SK-N-SH treated with all-trans-retinoic acid at 6 μM for 48 hours (cell line): ENCODE data around the gene NFIL3.
"Not testable (repeated sequence)": the region's sequence is repeated elsewhere in the genome, so short reads cannot be mapped to it uniquely, and the experiment has no call there.

Experiments
- ATAC-seq: fragments of 200-7000 bp; cut with Tn5 transposase; 3 replicates; pipeline ENCODE4 v1.9.1; 2020; ENCODE audit warnings: mild to moderate bottlenecking, moderate library complexity
- ARNTL ChIP-seq: fragments of 450-650 bp; formaldehyde crosslinking; IDR thresholded peaks from 2 replicates; pipeline ENCODE4 v1.5.0; 2020; ENCODE audit warnings: low read depth, mild to moderate bottlenecking, moderate library complexity, borderline replicate concordance
- BACH2 ChIP-seq: fragments of 250-450 bp; sonication (Bioruptor Pico); IDR thresholded peaks from 2 replicates; pipeline ENCODE4 v1.9.0; 2021; ENCODE audit warnings: mild to moderate bottlenecking, borderline replicate concordance
- CREB5 ChIP-seq: fragments of 250-450 bp; sonication (Bioruptor Pico); IDR thresholded peaks from 2 replicates; pipeline ENCODE4 v1.5.1; 2020; ENCODE audit warnings: low read depth, mild to moderate bottlenecking, moderate library complexity
- CSDC2 ChIP-seq: fragments of 250-450 bp; sonication (Bioruptor Pico); IDR thresholded peaks from 2 replicates; pipeline ENCODE4 v1.5.0; 2020; ENCODE audit warnings: mild to moderate bottlenecking, moderate library complexity
- CSRNP3 ChIP-seq: fragments of 250-450 bp; sonication (Bioruptor Pico); IDR thresholded peaks from 2 replicates; pipeline ENCODE4 v1.5.1; 2021; ENCODE audit warnings: mild to moderate bottlenecking, moderate library complexity
- ESRRG ChIP-seq: fragments of 250-450 bp; sonication (Bioruptor Pico); IDR thresholded peaks from 2 replicates; pipeline ENCODE4 v1.6.1; 2021; ENCODE audit warnings: mild to moderate bottlenecking
- GLIS3 ChIP-seq: fragments of 250-450 bp; sonication (Bioruptor Pico); IDR thresholded peaks from 2 replicates; pipeline ENCODE4 v1.5.0; 2020; ENCODE audit warnings: mild to moderate bottlenecking, moderate library complexity
- ISL1 ChIP-seq: fragments of 250-450 bp; sonication (Bioruptor Pico); IDR thresholded peaks from 2 replicates; pipeline ENCODE4 v2.1.2; 2022; ENCODE audit warnings: mild to moderate bottlenecking, moderate library complexity
- OSR1 ChIP-seq: fragments of 250-450 bp; sonication (Bioruptor Pico); IDR thresholded peaks from 2 replicates; pipeline ENCODE4 v1.8.0; 2022; ENCODE audit warnings: moderate library complexity, mild to moderate bottlenecking, inconsistent platforms
- PPARA ChIP-seq: fragments of 250-450 bp; sonication (Bioruptor Pico); IDR thresholded peaks from 2 replicates; pipeline ENCODE4 v1.5.0; 2020; ENCODE audit warnings: mild to moderate bottlenecking, borderline replicate concordance
- RARB ChIP-seq: fragments of 250-450 bp; sonication (Bioruptor Pico); IDR thresholded peaks from 2 replicates; pipeline ENCODE4 v1.8.0; 2021; ENCODE audit warnings: mild to moderate bottlenecking, moderate library complexity
- SNAI2 ChIP-seq: fragments of 250-450 bp; sonication (Bioruptor Pico); IDR thresholded peaks from 2 replicates; pipeline ENCODE4 v1.5.0; 2020; ENCODE audit warnings: mild to moderate bottlenecking, moderate library complexity
- TCF4 ChIP-seq: fragments of 250-450 bp; sonication (Bioruptor Pico); IDR thresholded peaks from 2 replicates; pipeline ENCODE4 v1.8.0; 2021; ENCODE audit warnings: mild to moderate bottlenecking, moderate library complexity, borderline replicate concordance
- TOX ChIP-seq: fragments of 250-450 bp; sonication (Bioruptor Pico); IDR thresholded peaks from 2 replicates; pipeline ENCODE4 v1.8.0; 2021; ENCODE audit warnings: mild to moderate bottlenecking, moderate library complexity, borderline replicate concordance
- ZC3H10 ChIP-seq: fragments of 250-450 bp; sonication (Bioruptor Pico); IDR thresholded peaks from 2 replicates; pipeline ENCODE4 v1.5.1; 2021; ENCODE audit warnings: mild to moderate bottlenecking, moderate library complexity
- ZFP3 ChIP-seq: fragments of 250-450 bp; sonication (Bioruptor Pico); IDR thresholded peaks from 2 replicates; pipeline ENCODE4 v1.5.0; 2020; ENCODE audit warnings: mild to moderate bottlenecking, moderate library complexity
- ZFP30 ChIP-seq: fragments of 450-650 bp; formaldehyde crosslinking; IDR thresholded peaks from 2 replicates; pipeline ENCODE4 v1.5.0; 2022; ENCODE audit warnings: mild to moderate bottlenecking, moderate library complexity
- ZNF565 ChIP-seq: fragments of 450-650 bp; formaldehyde crosslinking; conservative IDR thresholded peaks from 2 replicates; pipeline ENCODE4 v1.5.0; 2020; ENCODE audit warnings: low read depth, mild to moderate bottlenecking, moderate library complexity
- ZNF70 ChIP-seq: fragments of 450-650 bp; formaldehyde crosslinking; IDR thresholded peaks from 2 replicates; pipeline ENCODE4 v1.5.0; 2020; ENCODE audit warnings: mild to moderate bottlenecking, moderate library complexity
- ZNF8 ChIP-seq: fragments of 450-650 bp; formaldehyde crosslinking; IDR thresholded peaks from 2 replicates; pipeline ENCODE4 v1.5.0; 2020; ENCODE audit warnings: mild to moderate bottlenecking, moderate library complexity
- TF ChIP-seq, protein P1 (sequence below): fragments of 250-450 bp; sonication (Bioruptor Pico); IDR thresholded peaks from 2 replicates; pipeline ENCODE4 v1.8.0; 2020; ENCODE audit warnings: mild to moderate bottlenecking, moderate library complexity, borderline replicate concordance
- TF ChIP-seq, protein P2 (sequence below): fragments of 250-450 bp; sonication (Bioruptor Pico); IDR thresholded peaks from 2 replicates; pipeline ENCODE4 v1.5.0; 2020; ENCODE audit warnings: mild to moderate bottlenecking, moderate library complexity

The NFIL3 gene

DNA sequence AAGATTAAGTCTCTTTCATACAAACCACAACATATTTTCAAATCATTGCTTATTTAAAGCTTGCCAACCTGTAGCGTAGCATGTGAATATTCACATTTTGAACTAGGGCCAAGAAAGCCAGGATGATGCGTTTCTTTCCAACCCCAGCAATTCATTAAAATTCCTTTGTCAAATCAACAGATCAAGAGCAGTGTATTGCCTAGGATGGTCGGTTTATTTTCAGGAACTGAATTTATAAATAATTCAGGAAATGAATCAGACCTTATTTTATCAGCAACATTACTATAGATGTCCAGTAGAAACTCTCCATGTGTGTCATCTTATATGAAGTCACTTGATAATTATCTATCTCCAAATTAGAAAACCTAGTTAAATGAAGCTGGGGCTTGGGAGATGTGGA is 48.7 kb downstream of the NFIL3 start:
- TF ChIP-seq CREB5 (CRISPR knock-in tag): peak; percentile 77
- peak; percentile 62; the same call in 1 of the 2 replicates for TF ChIP-seq TCF4 (CRISPR knock-in tag)
- 0 out of 2 replicates have a peak, but pooled peaks have one; percentile 61 for TF ChIP-seq ZFP3 (CRISPR knock-in tag)
- TF ChIP-seq GLIS3 (CRISPR knock-in tag): no peak
- TF ChIP-seq ZNF8 (CRISPR knock-in tag): no peak
- no peak; the same call in 1 of the 2 replicates for TF ChIP-seq TOX (CRISPR knock-in tag)
- TF ChIP-seq RARB (CRISPR knock-in tag): no peak
- no peak for TF ChIP-seq CSRNP3
- TF ChIP-seq ISL1 (CRISPR knock-in tag): peak; percentile 94
- TF ChIP-seq ZC3H10: peak; percentile 83; the same call in 1 of the 2 replicates
- TF ChIP-seq, protein P1, sequence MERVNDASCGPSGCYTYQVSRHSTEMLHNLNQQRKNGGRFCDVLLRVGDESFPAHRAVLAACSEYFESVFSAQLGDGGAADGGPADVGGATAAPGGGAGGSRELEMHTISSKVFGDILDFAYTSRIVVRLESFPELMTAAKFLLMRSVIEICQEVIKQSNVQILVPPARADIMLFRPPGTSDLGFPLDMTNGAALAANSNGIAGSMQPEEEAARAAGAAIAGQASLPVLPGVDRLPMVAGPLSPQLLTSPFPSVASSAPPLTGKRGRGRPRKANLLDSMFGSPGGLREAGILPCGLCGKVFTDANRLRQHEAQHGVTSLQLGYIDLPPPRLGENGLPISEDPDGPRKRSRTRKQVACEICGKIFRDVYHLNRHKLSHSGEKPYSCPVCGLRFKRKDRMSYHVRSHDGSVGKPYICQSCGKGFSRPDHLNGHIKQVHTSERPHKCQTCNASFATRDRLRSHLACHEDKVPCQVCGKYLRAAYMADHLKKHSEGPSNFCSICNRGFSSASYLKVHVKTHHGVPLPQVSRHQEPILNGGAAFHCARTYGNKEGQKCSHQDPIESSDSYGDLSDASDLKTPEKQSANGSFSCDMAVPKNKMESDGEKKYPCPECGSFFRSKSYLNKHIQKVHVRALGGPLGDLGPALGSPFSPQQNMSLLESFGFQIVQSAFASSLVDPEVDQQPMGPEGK (CRISPR knock-in tag): no peak
- TF ChIP-seq ZFP30 (CRISPR knock-in tag): no peak
- TF ChIP-seq PPARA (CRISPR knock-in tag): no peak
- TF ChIP-seq CSDC2 (CRISPR knock-in tag): no peak
- TF ChIP-seq ZNF70 (CRISPR knock-in tag): no peak
- peak; percentile 47; the same call in 1 of the 2 replicates for TF ChIP-seq SNAI2 (CRISPR knock-in tag)
- ATAC-seq: peak; percentile 88

- ATAC-seq: no peak
- no peak for TF ChIP-seq CREB5 (CRISPR knock-in tag)
- no peak for TF ChIP-seq ESRRG (CRISPR knock-in tag)
- TF ChIP-seq ISL1 (CRISPR knock-in tag): peak; percentile 56
Observed at GRCh38 chr9:91371894-91372293, 51.7 kb downstream of the NFIL3 start.

DNA sequence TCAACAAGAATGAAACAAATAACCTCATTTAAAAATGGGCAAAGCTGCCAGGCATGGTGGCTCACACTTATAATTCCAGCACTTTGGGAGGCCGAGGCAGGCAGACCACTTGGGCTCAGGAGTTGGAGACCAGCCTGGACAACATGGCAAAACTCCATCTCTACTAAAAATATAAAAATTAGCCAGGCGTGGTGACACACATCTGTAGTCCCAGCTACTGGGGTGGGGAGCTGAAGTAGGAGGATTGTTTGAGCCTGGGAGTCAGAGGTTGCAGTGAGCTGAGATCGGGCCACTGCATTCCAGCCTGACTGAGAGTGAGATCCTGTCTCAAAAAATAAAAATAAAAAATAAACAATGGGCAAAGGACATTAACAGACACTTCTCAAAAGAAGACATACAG is 53.6 kb downstream of the NFIL3 start:
- ATAC-seq: not testable (repeated sequence)

DNA sequence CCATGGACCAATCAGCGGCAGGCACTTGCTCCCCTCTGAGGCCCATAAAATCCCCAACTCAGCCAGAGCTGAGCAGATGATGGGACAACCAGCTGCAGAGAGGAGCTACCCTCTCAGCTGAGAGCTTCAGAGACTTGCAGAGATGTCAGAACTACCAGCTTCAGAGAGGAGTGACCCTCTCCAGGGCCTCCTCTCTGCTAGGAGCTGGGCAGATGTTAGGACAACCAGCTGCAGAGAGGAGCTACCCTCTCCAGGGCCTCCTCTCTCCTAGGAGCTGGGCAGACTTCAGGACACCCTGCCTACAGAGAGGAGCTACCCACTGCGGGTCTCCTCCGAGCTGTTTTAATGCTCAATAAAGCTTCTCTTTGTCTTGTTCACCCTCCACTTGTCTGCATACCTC is 58.9 kb downstream of the NFIL3 start:
- no peak for ATAC-seq
- no peak for TF ChIP-seq RARB (CRISPR knock-in tag)

DNA sequence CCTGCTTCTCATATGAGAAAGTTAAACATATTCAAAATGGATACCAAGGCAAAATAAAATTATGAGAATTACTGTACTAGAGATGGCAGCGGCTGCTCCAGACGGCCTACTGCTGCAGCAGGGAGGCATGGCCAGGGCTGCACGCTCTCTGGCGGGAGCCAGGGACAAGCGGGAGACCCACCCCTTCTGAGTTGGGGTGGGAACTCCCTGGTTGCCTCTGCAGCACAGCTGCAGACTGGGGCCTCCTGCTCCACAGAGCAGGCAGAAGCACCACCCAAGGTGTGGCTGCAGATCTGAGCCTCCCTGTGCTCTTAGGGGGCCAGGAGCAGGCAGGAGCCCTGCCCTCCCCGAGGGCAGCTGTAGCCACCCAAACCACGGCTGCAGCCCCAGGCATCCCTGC is 59.6 kb downstream of the NFIL3 start:
- no peak for TF ChIP-seq BACH2
- no peak for TF ChIP-seq CSDC2 (CRISPR knock-in tag)
- TF ChIP-seq ZFP30 (CRISPR knock-in tag): no peak

DNA sequence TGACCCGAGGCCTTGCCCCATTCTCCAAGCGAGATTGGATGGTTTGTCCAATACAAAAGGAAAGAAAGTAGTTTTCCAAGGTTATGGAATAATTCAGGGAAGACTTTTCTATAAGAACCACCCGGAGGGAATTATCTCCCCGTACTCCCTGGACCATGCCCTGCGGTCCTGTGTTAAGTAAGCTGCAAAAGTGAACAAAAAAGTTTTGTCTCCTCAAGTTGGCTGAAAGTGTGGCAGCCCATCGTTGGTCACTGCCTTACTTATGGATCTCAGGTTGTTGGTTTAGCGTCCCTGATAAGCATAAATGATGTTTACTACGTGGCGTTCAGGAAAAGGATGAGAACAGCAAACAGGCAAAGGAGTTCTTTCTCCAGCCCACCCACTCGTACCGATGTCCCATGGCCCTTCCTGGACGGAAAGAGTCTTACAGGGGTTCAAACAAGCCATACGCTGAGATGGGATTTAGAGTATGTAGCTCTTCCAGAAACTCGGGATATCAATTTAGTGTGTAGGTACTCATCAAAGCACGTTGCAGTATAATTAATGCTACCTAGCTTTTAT is 61.5 kb downstream of the NFIL3 start:
- ATAC-seq: no peak
- TF ChIP-seq ZNF565 (CRISPR knock-in tag): no peak
- TF ChIP-seq BACH2: no peak
- TF ChIP-seq, protein P2, sequence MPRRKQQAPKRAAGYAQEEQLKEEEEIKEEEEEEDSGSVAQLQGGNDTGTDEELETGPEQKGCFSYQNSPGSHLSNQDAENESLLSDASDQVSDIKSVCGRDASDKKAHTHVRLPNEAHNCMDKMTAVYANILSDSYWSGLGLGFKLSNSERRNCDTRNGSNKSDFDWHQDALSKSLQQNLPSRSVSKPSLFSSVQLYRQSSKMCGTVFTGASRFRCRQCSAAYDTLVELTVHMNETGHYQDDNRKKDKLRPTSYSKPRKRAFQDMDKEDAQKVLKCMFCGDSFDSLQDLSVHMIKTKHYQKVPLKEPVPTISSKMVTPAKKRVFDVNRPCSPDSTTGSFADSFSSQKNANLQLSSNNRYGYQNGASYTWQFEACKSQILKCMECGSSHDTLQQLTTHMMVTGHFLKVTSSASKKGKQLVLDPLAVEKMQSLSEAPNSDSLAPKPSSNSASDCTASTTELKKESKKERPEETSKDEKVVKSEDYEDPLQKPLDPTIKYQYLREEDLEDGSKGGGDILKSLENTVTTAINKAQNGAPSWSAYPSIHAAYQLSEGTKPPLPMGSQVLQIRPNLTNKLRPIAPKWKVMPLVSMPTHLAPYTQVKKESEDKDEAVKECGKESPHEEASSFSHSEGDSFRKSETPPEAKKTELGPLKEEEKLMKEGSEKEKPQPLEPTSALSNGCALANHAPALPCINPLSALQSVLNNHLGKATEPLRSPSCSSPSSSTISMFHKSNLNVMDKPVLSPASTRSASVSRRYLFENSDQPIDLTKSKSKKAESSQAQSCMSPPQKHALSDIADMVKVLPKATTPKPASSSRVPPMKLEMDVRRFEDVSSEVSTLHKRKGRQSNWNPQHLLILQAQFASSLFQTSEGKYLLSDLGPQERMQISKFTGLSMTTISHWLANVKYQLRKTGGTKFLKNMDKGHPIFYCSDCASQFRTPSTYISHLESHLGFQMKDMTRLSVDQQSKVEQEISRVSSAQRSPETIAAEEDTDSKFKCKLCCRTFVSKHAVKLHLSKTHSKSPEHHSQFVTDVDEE (CRISPR knock-in tag): no peak
- no peak for TF ChIP-seq CSRNP3
- no peak for TF ChIP-seq OSR1 (CRISPR knock-in tag)
- no peak for TF ChIP-seq ZFP30 (CRISPR knock-in tag)
- TF ChIP-seq RARB (CRISPR knock-in tag): no peak
- TF ChIP-seq ZNF70 (CRISPR knock-in tag): no peak
- TF ChIP-seq PPARA (CRISPR knock-in tag): no peak
- no peak for TF ChIP-seq ARNTL (CRISPR knock-in tag)
- TF ChIP-seq GLIS3 (CRISPR knock-in tag): no peak
- no peak for TF ChIP-seq TOX (CRISPR knock-in tag)
- TF ChIP-seq ISL1 (CRISPR knock-in tag): no peak
- no peak for TF ChIP-seq SNAI2 (CRISPR knock-in tag)

More for the DNA sequence above, 59.6 kb downstream of the NFIL3 start:
- ATAC-seq: no peak
